HG02642 (cell line): ENCODE results near the gene SLIT3.

Experiments used
- ATAC-seq: cut with Tn5 transposase; IDR thresholded peaks from one replicate; pipeline ENCODE4 v1.9.1; 2021; ENCODE audit warnings: mild to moderate bottlenecking; ENCODE audit not compliant: unreplicated experiment, poor library complexity

Gene SLIT3

GRCh38 chr5:169272111-169272510 is 28.8 kb downstream of the SLIT3 start:
- ATAC-seq: no peak

GRCh38 chr5:169270827-169271226 is 30.1 kb downstream of the SLIT3 start:
- no peak for ATAC-seq

- no peak for ATAC-seq
Observed at GRCh38 chr5:169268019-169268418, 32.9 kb downstream of the SLIT3 start.

- ATAC-seq: no peak
Observed at GRCh38 chr5:169265888-169266287, 35.1 kb downstream of the SLIT3 start.

GRCh38 chr5:169263591-169263990 is 37.3 kb downstream of the SLIT3 start:
- no peak for ATAC-seq

- no peak for ATAC-seq
Observed at GRCh38 chr5:169260896-169261569, 39.9 kb downstream of the SLIT3 start.

GRCh38 chr5:169258372-169259000 is 42.5 kb downstream of the SLIT3 start:
- ATAC-seq: no peak

- no peak for ATAC-seq
Observed at GRCh38 chr5:169256191-169256590, 44.7 kb downstream of the SLIT3 start.

GRCh38 chr5:169253071-169253470 is 47.9 kb downstream of the SLIT3 start:
- no peak for ATAC-seq

GRCh38 chr5:169251333-169252084 is 49.4 kb downstream of the SLIT3 start:
- no peak for ATAC-seq

GRCh38 chr5:169250887-169251286 is 50.1 kb downstream of the SLIT3 start:
- ATAC-seq: no peak

GRCh38 chr5:169248996-169249395 is 51.9 kb downstream of the SLIT3 start:
- ATAC-seq: no peak

GRCh38 chr5:169248550-169248949 is 52.4 kb downstream of the SLIT3 start:
- no peak for ATAC-seq

- ATAC-seq: no peak
Observed at GRCh38 chr5:169244812-169245211, 56.1 kb downstream of the SLIT3 start.

- ATAC-seq: no peak
Observed at GRCh38 chr5:169243651-169244422, 57.1 kb downstream of the SLIT3 start.

GRCh38 chr5:169242849-169243186 is 58.1 kb downstream of the SLIT3 start:
- ATAC-seq: no peak

GRCh38 chr5:169242175-169242848 is 58.6 kb downstream of the SLIT3 start:
- ATAC-seq: no peak

- no peak for ATAC-seq
Observed at GRCh38 chr5:169229342-169229892, 71.5 kb downstream of the SLIT3 start.

- ATAC-seq: no peak
Observed at GRCh38 chr5:169226895-169227294, 74.0 kb downstream of the SLIT3 start.

- ATAC-seq: no peak
Observed at GRCh38 chr5:169225830-169226356, 75.0 kb downstream of the SLIT3 start.
